SH-SY5Y (cell line): ENCODE data around the gene MILR1.

Experiments
- GATA2 ChIP-seq: IDR thresholded peaks from 2 replicates; pipeline ENCODE4 v1.6.1; 2011; ENCODE audit warnings: mild to moderate bottlenecking, low read depth, low read length
- GATA3 ChIP-seq: IDR thresholded peaks from 2 replicates; pipeline ENCODE4 v1.6.1; 2011; ENCODE audit warnings: low read depth, mild to moderate bottlenecking, low read length, moderate library complexity

DNA sequence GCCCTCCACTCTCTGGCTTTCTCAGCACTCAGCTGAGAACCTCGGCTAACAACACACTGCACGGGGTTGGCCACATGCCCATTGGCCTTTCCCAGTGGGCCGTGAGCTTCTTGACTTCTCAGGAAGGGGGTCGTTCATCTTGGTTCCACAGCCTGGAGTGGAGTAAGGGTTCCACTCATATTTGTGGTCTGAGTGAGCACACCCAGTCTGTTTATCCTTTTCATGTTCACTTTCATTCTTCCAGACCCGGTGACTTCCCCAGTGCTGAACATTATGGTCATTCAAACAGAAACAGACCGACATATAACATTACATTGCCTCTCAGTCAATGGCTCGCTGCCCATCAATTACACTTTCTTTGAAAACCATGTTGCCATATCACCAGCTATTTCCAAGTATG is 8.2 kb downstream of the MILR1 start:
- TF ChIP-seq GATA3 (no peak), GATA2 (no peak)
